Measurements from ENCODE around the gene WDR55. TPM values are rescaled to one million over a fixed set of nuclear protein-coding genes. Genes with fewer than 3 reads are reported as not detected.
"Not testable (repeated sequence)": the region's sequence is repeated elsewhere in the genome, so short reads cannot be mapped to it uniquely, and the experiment has no call there.

Gene WDR55
- total RNA-seq, 1 experiment from 2014 or later = 26.5 TPM

DNA sequence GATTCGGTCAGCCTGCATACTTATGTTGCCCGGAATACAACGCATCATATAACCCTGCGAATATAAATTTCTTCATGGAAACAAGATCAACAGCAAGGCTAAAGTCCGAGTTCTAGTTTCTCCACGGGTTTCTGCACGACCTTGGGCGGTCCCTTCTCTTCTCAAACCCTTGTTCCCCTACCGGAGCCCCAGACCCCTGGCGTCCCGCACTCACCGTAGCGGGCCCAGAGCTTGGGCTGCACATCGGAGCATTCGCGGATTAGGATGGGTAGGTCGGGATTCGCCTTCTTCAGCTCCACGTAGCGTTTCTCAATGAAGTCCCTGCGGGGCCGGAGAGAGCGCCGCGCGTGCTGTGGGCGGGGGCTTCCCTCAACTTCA lies 17.7 kb upstream of the WDR55 start:
- no peak for DNase-seq (ENCODE audit: low read depth)

DNA sequence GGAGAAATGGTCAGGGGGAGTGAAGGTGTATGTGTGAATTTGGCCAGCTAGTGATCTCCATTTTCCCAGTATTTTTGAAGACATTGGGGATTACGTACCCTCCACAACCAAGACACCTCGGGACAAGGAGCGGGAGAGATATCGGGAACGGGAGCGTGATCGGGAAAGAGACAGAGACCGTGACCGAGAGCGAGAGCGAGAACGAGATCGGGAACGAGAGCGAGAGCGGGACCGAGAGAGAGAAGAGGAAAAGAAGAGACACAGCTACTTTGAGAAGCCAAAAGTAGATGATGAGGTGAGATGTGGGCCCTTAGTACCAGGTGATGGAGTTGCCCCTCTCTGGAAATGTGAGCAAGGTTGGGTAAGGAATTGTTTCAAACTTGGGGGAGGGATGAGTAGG lies 5.8 kb upstream of the WDR55 start:
- no peak for DNase-seq (ENCODE audit: low read depth)

DNA sequence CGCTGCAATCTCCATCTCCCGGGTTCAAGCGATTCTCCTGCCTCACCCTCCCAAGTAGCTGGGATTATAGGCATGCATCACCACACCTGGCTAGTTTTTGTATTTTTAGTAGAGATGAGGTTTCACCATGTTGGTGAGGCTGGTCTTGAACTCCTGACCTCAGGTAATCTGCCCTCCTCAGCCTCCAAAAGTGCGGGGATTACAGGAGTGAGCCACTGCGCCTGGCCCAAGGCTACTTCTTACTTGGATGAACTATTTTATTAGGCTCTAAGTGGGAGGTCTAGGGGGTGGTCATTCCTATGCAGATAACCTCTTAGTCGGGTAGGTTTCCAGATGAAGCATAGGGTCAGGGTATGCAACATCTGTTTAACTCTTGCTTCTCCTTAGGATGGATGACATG lies 4.3 kb upstream of the WDR55 start:
- DNase-seq (ENCODE audit: low read depth) = not testable (repeated sequence)

DNA sequence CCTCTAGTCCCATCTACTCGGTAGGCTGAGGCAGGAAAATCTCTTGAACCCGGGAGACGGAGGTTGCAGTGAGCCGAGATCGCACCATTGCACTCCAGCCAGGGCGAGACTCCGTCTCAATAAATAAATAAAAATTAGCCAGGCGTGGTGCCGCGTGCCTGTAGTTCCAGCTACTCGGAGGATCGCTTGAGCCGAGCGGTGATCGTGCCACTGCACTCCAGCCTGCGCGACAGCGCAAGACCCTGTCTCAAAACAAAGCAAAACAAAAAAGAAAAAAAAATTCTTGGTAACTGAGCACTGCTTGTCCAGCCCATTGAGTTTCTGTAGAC lies 710 bp upstream of the WDR55 start:
- DNase-seq (ENCODE audit: low read depth) = no peak

DNA sequence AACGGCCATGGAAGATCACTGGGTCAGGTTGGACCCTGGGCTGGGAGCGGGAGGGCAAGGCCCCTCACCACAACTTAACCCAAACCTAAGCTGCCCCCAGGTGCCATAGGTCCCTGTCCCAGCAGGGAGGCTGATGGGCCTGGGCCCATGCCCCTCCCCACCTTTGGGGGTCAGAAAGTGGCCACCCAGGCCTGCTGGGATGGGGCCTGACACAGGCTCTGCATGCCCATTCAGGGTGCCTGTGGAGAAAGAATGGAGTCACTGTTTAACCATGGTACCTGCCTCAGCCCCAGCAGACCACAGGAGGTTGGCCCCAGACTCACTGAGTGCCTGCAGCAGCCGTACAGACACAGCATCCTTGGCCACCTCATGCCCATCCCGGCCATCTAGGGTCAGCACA lies 6.3 kb downstream of the WDR55 start:
- not testable (repeated sequence) for DNase-seq (ENCODE audit: low read depth)

- DNase-seq (ENCODE audit: low read depth) = no peak
Observed at GRCh38 chr5:140671472-140672125, 6.9 kb downstream of the WDR55 start.

DNA sequence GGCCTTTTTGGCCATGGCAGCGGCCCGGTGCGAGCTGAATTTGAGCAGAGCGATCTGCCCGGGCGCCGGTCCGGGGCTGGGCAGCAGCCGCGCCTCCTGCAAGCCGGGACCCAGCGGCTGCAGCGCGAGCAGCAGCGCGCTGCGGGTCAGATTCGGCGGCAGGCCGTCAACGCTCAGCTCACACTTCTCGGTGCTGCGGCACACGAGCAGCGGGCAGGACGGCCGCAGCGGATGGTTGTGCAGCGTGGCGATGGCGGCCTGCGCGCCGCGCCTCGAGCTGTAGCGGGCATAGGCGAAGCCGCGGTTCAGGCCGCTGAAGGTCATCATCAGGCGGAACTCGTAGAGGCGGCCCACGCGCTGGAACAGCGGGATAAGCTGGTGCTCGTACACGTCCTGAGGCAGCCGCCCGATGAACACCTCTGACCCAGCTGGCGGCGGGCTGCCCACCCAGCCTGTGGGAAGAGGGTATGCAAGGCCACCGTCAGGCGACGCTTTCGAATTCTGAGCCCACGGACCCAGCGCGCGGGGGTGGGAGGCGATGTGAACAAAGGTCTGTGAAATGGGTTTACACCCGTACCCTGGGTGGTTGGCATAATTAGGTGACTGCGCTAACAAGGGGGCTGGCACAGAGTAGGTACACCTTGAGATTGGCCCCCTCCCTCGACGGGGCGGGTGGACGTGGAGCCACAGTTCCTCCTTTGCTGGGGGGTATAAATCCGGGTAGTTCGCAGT lies 7.9 kb downstream of the WDR55 start:
- no peak for DNase-seq (ENCODE audit: low read depth)

GRCh38 chr5:140673187-140673976 lies 8.7 kb downstream of the WDR55 start, which contains the start of gene DND1:
Gene DND1, minus strand, starts transcription at chr5:140673576. Its CDS starts 34 bp downstream, at chr5:140673542.
- no peak for DNase-seq (ENCODE audit: low read depth)

DNA sequence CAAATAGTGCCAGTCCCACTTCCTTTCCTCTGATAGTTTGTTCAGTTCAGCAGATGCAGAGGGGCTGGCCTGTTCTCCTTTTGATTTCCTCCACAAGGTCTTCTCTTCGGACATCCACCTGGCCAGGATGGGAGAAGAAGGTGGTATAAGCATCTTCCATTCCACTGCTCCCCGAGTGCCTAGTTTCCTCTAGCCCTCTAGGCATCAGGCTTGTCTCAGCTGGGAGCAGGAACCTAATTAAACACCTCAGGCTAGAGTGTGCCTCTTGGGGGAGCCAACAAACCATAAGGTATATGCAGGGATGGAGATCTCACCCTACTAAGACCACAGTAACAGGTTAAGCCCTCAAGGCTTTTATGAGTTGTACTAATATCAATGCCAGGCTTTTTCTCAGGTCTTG lies 9.5 kb downstream of the WDR55 start:
- DNase-seq (ENCODE audit: low read depth) = no peak

DNA sequence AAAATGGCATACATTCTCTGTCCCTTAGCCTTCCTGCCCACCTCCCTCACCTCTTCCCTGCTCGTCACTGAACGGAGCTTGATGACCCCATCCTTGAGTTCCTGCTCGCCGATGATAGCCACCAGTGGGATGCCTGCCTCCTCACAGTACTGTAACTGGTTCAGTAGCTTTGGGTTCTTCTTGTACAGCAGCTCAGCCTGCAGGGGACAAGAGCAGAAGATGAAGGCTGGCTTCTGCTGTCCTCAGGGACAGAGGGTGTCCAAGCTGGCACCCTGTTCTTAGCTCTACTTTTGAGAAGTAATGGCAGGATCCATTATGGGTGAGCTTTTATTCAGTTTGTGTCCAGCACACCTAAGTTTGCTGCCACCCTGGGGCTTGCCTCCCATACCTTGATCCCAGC lies 9.9 kb downstream of the WDR55 start:
- DNase-seq (ENCODE audit: low read depth) = no peak

GRCh38 chr5:140677947-140678346 lies 13.2 kb downstream of the WDR55 start:
- no peak for DNase-seq (ENCODE audit: low read depth)

- DNase-seq (ENCODE audit: low read depth) = no peak
Observed at GRCh38 chr5:140678993-140679392, 14.3 kb downstream of the WDR55 start.

DNA sequence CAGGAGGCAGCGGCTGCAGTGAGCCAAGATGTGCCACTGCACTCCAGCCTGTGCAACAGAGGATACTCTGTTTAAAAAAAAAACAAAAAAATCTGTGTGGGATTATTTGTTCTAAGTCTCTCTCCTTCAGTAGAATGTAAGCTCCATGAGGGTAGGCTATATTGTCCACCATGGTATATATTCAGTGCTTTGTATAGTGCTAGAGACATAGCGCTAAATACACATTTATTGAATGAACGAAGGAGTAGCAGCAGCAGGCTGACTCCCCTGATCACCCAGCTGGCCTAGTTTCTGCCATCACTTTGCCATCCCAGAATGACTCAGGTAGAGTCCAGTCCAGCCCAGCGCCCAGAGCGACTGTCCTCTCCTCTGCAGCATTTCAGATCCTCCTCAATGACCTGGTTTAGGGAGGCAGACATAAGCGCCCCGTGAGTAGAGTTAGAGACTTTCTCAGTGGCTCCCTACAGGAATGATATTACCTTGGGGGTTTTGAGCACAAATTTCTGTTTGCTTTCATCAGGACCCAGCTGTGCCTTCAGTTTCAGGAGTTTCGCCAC lies 25.8 kb downstream of the WDR55 start:
- peak; percentile 22 for DNase-seq (ENCODE audit: low read depth)

DNA sequence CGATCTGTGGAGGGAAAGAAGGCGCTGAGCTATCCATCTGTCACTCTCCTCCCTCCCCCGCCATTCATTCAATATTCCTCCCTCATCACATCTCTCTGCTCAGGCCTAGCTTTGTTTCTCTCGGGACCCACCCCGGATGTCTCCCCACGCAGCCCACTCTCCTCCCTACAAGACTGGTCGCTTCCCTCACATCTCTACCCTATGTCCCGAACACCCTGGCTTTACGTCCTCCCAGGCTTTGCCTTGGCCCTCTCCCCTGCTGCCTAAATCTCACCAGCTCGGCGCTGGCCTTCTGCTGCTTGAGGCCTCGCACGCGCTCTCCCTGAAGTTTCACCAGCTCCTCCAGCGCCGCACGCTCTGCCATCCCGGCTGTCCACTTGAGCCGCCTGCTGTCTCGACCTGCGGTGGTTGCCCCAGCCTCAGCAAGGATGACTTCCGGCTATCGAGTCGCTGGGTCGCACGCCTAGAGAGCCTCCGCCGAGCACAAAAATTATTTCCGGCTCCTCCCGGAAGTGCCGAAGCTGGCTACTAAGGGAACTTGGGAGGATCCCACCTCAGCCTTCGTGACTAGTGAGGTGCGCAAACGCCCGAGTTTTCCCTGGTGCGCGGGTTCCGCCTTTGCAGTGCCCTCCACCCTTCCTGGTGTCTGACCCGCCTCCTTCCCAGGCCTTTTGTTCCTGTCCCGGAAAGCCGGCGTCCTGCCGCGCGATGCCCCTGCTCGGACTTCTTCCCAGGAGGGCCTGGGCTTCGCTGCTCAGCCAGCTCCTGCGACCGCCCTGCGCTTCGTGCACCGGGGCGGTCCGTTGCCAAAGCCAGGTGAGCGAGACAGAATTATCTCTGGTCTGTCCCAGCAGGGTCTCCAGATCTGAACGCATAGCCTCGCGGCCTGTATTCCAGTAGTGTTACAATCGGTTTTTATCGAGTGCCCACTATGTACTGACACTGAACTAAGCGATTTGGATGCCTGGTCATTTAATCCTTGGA lies 26.5 kb downstream of the WDR55 start, which contains the start of the genes HARS1 and HARS2:
Gene HARS1, minus strand, starts transcription at position 430 of the 984 bp plus-strand sequence. Its CDS starts 66 bp downstream, at position 364.
Gene HARS2, plus strand, starts transcription at position 515 of the 984 bp plus-strand sequence. Its CDS starts 194 bp downstream, at position 709.
- DNase-seq (ENCODE audit: low read depth) = peak; percentile 97

DNA sequence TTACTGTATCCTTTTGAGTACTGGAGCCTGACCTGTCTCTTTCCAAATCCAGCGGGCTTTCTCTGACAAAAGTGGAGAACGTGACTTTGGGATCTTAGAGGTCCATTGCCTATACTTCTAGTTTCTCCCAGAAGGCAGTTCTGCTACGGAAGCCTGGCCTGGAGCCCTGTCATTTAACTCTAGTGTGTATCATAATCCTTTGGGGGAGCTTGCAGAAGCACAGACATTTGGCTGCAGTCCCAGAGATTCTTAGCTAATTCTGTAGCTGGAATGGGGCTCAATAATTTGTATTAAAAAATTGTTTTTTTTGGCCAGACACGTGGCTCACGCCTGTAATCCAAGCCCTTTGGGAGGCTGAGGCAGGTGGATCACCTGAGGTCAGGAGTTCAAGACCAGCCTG lies 29.6 kb downstream of the WDR55 start:
- no peak for DNase-seq (ENCODE audit: low read depth)

GRCh38 chr5:140696891-140697492 lies 32.3 kb downstream of the WDR55 start:
- no peak for DNase-seq (ENCODE audit: low read depth)

DNA sequence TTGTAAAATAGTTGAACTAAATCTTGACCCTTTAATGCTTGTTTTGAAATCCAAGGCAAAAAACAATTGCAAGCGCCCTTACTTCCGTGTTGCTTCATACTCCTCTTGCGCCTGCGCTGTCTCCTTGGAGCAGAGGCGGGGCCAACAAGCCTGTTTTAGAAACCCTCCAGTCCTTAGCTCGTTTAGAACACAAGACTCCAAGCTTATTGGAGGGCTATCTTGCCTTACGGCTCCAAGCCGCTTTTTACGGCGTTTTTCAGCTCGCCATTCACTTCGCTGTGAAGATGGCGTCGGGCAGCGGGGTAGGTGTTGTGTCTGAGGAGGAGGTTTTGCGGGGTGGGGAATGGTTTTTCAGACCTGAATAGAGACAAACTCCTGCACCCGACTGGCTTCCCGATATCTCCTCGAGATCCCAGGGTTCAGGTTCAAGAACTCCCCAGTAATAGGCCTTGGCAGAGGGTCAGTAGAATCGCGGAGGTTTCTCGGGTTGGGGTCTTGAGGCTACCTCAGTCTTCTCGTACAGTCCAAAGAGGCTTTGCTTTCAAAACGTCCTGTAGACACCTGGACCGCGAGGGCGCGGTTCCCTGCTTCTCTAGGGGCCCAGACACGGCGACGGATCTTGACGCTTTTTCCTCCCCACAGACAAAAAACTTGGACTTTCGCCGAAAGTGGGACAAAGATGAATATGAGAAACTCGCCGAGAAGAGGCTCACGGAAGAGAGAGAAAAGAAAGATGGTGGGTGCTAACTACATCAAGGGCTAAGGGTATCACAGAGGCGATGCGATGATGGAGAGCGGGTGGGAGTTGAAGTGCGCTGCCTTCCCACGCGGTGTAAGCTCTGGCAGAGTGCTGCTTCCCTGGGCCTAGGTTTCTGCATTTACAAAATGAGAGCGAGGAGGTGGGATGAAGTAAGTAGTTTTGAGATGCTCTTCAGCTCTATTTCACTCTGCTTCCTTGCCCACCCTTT lies 35.8 kb downstream of the WDR55 start, which contains the start of gene ZMAT2:
Gene ZMAT2, plus strand, starts transcription at position 271 of the 968 bp plus-strand sequence. Its CDS starts 14 bp downstream, at position 285.
- DNase-seq (ENCODE audit: low read depth) = peak; percentile 98

DNA sequence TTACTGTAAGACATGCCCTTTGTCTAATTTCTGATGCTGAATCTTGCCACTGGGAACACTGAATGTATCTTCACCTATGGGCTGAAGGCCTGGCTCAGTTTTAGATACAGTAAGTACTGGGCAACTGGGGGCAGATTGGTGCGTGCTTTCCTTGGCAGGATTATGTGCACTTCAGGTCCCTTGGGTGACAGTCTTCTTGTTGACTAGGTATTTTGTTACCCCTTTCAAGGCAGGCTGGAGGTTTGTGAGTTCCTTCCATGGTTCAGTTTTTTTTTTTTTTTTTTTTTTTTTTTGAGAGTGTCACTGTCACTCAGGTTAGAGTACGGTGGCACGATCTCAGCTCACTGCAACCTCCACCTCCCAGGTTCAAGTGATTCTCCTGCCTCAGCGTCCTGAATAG lies 43.1 kb downstream of the WDR55 start:
- DNase-seq (ENCODE audit: low read depth) = no peak

DNA sequence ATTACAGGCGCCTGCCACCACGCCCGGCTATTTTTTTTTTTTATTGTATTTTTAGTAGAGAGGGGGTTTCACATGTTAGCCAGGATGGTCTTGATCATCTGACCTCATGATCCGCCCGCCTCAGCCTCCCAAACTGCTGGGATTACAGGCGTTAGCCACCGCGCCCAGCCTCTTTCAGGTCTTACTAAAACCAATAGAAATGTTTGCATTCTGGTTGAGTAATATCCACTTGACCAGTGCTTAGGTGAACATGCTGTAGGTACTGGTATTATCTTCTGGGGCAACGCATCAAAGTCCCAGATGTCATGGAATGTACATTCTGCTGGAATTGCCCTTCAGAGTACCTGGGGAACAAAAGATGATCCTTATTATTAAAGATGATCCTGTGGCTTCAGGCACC lies 44.1 kb downstream of the WDR55 start:
- DNase-seq (ENCODE audit: low read depth) = not testable (repeated sequence)

Data from M059J (cell line).